Colonic mucosa (tissue), 4 donors: Measurements from ENCODE around the gene RRM1. TPM values are rescaled to one million over a fixed set of nuclear protein-coding genes. Genes with fewer than 3 reads are reported as not detected.
"Not testable (repeated sequence)": the region's sequence is repeated elsewhere in the genome, so short reads cannot be mapped to it uniquely, and the experiment has no call there.

ENCODE experiments used
- DNase-seq: peaks from one replicate; pipeline ENCODE4 v3.0.0-alpha.2; 2020
- H3K27ac ChIP-seq: fragments of 200-600 bp; one replicate; pipeline ENCODE4 v1.8.0; 2021
- H3K27me3 ChIP-seq: fragments of 200-600 bp; one replicate; pipeline ENCODE4 v1.8.0; 2021
- H3K36me3 ChIP-seq: fragments of 200-600 bp; one replicate; pipeline ENCODE4 v1.8.0; 2021
- H3K4me1 ChIP-seq: fragments of 200-600 bp; one replicate; pipeline ENCODE4 v1.8.0; 2021; ENCODE audit warnings: mild to moderate bottlenecking
- H3K4me3 ChIP-seq: fragments of 200-600 bp; one replicate; pipeline ENCODE4 v1.8.0; 2021
- H3K9ac ChIP-seq, 2 donors: one replicate each; pipeline ENCODE4 v1.7.0; 2013; ENCODE audit warnings: control low read depth in 2 of 2, low read depth in 2 of 2, low read length in 2 of 2
- H3K9me3 ChIP-seq: fragments of 200-600 bp; one replicate; pipeline ENCODE4 v1.8.0; 2021
- intact Hi-C: fragments of 100-400 bp; cut with DNase I; formaldehyde crosslinking; loops from one replicate; pipeline ENCODE4 v1.14.1; 2022
- total RNA-seq, 2 donors: library from RNA; stranded (reverse); fragmentation: NEBNext Ultra II Directional in 1 of 2; extraction: Animal tissue kit (Norgen Biotek cat#: 25700) in 1 of 2; gene quantifications; one replicate each; pipeline ENCODE4 v1.2.1, GENCODE V29; 2021
- TF ChIP-seq, protein P1 (sequence below): fragments of 200-600 bp; IDR thresholded peaks from one replicate; pipeline ENCODE4 v1.8.0; 2022; ENCODE audit warnings: antibody characterized with exemption, mild to moderate bottlenecking
- donor health status: healthy.
- donor health status: DM: no; HTN: no; CAD: no.
- donor health status: DM: no; HTN: no; CAD: no.

RRM1 gene
- total RNA-seq: 100 to 1,000 TPM in 1 of 2 donors, 10 to 100 TPM in 1; 50.7 to 108 TPM

DNA sequence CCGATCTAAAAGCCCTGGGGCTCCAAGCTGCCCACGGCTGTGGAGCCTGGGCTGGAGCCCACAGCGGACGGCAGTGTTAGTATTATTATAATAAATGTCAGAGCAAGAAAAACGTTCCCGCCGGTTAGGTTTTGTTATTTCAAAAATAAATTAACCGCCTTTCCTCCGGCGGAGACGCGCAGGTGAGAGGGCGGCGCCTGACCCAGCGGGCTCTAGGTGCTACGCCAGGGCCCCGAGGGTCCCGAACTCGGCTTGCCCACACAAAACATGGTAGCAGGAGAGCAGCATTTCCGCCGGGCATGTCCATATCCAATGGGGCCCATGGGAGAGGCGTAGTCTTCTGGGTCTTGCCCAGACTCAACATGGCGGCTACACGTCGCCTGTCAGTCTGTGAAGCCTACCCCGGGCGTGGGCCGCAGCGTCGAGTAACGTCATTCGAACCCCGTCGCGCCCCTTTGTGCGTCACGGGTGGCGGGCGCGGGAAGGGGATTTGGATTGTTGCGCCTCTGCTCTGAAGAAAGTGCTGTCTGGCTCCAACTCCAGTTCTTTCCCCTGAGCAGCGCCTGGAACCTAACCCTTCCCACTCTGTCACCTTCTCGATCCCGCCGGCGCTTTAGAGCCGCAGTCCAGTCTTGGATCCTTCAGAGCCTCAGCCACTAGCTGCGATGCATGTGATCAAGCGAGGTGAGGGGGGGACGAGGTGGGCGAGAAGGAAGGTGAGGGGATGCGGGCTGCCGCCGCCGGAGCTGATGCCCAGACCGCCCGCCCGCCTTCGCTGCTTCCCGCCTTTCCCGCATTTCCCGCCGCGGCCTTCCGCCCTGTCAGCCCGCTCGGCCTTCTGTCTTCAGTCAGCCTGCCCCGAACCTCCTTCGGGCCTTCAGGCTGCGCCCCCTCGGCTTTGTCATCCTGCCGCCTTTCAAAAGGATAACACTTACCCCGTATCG lies at the start of gene RRM1:
Gene RRM1 (plus strand): TSS at position 452 of the 944 bp plus-strand sequence. CDS start 214 bp downstream, at position 666.
- Histone ChIP-seq H3K36me3 (no peaks in the 10 kb centered on the region), H3K4me3 (peak within 1 kb of the TSS; percentile 83), H3K27me3 (no peaks in the 10 kb centered on the region), H3K9me3 (no peaks in the 10 kb centered on the region), H3K9ac (peak within 1 kb of the TSS; percentile 89 to 91), H3K4me1 (no peaks in the 10 kb centered on the region), H3K27ac (peak within 1 kb of the TSS; percentile 82)
- intact Hi-C loops: no loop called here
- TF ChIP-seq, protein P1, sequence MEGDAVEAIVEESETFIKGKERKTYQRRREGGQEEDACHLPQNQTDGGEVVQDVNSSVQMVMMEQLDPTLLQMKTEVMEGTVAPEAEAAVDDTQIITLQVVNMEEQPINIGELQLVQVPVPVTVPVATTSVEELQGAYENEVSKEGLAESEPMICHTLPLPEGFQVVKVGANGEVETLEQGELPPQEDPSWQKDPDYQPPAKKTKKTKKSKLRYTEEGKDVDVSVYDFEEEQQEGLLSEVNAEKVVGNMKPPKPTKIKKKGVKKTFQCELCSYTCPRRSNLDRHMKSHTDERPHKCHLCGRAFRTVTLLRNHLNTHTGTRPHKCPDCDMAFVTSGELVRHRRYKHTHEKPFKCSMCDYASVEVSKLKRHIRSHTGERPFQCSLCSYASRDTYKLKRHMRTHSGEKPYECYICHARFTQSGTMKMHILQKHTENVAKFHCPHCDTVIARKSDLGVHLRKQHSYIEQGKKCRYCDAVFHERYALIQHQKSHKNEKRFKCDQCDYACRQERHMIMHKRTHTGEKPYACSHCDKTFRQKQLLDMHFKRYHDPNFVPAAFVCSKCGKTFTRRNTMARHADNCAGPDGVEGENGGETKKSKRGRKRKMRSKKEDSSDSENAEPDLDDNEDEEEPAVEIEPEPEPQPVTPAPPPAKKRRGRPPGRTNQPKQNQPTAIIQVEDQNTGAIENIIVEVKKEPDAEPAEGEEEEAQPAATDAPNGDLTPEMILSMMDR: no peak
- DNase-seq: peak; percentile 94

DNA sequence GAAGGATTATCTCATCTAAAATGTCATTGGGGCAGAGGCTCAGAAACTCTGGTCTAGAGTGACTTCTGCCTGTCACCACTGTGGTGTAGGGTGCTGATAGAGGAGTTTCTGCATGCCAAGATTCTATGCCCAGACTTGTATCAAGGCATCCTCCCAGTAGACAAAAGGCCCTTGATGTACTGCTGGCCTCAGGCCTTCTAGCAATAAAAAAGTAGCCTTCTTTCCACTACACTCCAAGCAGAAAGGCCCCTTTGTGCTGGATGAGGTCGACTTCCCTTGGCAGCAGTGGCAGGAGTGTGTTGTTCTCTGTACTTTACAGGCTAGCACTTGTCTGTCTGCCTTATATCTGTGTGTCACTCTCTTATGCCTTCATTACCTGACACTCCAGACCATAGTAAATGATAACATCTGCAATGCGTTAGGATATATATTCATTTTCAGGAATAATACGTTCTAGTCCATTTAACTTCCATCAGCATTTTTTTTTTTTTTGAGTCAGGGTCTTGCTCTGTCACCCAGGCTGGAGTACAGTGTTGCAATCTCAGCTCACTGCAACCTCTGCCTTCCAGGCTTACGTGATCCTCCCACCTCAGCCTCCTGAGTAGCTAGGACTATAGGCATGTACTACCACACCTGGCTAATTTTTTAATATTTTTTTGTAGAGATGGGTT lies 49.5 kb upstream of the RRM1 start:
- H3K36me3 ChIP-seq: no peaks in the 10 kb centered on the region
- peak overlapping the region in 1 of 2 donors; percentile 40 for H3K9ac ChIP-seq
- intact Hi-C loops: no loop called here
- H3K4me3 ChIP-seq: no peak overlapping the region
- no peak for DNase-seq
- H3K27ac ChIP-seq: no peak overlapping the region
- TF ChIP-seq, protein P1: no peak
- no peaks in the 10 kb centered on the region for H3K4me1 ChIP-seq
- no peaks in the 10 kb centered on the region for H3K9me3 ChIP-seq
- no peaks in the 10 kb centered on the region for H3K27me3 ChIP-seq

DNA sequence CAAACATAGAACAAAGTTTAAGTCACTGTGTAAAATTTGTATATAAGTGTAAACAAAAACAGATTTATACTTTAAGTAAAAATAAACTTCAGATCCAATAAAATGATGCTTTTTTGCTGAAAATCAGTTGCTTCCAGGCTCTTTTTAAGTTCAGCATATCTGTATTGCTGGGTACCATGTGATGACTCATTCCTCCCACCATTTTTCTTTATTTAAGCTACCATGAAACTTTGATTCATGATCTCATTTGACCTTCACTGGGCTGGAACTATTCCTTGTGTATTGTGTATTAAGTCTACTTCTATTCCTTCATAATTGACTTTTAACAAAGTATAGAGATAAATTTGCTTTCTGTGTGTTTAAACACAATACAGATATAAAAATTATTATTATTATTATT lies 46.3 kb upstream of the RRM1 start:
- H3K4me1 ChIP-seq: no peaks in the 10 kb centered on the region
- H3K9me3 ChIP-seq: no peaks in the 10 kb centered on the region
- H3K36me3 ChIP-seq: no peaks in the 10 kb centered on the region
- TF ChIP-seq, protein P1: no peak
- H3K27ac ChIP-seq: no peak overlapping the region
- no peak overlapping the region for H3K4me3 ChIP-seq
- H3K9ac ChIP-seq: no peak overlapping the region
- intact Hi-C loops: no loop called here
- no peak for DNase-seq
- no peaks in the 10 kb centered on the region for H3K27me3 ChIP-seq

DNA sequence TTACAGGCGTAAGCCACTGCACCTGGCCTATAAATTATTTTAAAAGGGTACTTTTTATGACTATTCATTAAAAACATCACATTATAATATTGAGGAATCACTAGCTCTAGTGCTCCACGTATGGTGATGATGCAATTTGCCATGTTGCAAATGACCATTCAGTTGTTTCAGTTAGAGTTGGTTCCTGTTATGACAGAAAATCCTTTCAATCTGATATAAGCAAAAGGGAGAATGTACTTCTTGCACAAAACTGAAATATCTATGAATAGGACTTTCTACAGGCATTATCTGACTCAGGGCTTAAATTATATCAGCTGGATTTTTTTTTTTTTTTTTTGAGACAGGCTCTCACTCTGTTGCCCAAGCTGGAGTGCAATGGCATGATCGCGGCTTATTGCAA lies 45.6 kb upstream of the RRM1 start:
- TF ChIP-seq, protein P1: no peak
- H3K27ac ChIP-seq: no peak overlapping the region
- H3K4me3 ChIP-seq: no peak overlapping the region
- no peaks in the 10 kb centered on the region for H3K36me3 ChIP-seq
- intact Hi-C loops: no loop called here
- H3K9ac ChIP-seq: no peak overlapping the region
- no peaks in the 10 kb centered on the region for H3K27me3 ChIP-seq
- no peaks in the 10 kb centered on the region for H3K4me1 ChIP-seq
- DNase-seq: no peak
- H3K9me3 ChIP-seq: no peaks in the 10 kb centered on the region

DNA sequence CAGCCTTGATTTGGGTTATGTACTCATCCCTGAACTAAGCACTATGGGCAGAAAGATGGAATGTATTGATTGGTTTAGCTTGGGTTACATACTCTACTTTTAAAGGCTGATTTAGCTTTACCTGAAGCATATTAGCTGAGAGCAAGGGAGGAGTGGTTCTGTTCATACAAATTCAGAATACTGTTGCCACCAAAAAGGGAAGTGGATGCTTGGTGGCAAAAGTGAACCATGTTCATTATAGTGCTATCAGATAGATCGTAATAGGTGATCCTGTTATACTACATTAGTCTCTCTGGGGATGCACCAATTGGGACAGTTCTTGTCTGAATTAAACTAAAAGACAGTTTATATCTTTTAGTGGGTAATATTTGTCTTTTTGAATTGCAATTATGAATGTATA lies 44.5 kb upstream of the RRM1 start:
- Histone ChIP-seq H3K36me3 (no peaks in the 10 kb centered on the region), H3K27me3 (no peaks in the 10 kb centered on the region), H3K9me3 (no peaks in the 10 kb centered on the region), H3K9ac (no peak overlapping the region), H3K4me1 (no peaks in the 10 kb centered on the region), H3K27ac (no peak overlapping the region), H3K4me3 (no peak overlapping the region)
- DNase-seq: no peak
- TF ChIP-seq, protein P1: no peak
- intact Hi-C loops: no loop called here

DNA sequence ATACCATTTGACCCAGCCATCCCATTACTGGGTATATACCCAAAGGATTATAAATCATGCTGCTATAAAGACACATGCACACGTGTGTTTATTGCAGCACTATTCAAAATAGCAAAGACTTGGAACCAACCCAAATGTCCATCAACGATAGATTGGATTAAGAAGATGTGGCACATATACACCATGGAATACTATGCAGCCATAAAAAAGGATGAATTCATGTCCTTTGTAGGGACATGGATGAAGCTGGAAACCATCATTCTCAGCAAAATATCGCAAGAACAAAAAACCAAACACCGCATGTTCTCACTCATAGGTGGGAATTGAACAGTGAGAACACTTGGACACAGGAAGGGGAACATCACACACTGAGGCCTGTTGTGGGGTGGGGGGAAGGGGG lies 41.4 kb upstream of the RRM1 start:
- H3K9ac ChIP-seq, H3K27ac ChIP-seq, H3K4me1 ChIP-seq, intact Hi-C loops, H3K4me3 ChIP-seq, H3K36me3 ChIP-seq, DNase-seq, H3K27me3 ChIP-seq, H3K9me3 ChIP-seq: not testable (repeated sequence)
